ENCODE data around the gene PABPN1.
A peak's percentile ranks its signal among the peaks of the same experiment; 100 is the strongest.
"Not testable (repeated sequence)": the region's sequence is repeated elsewhere in the genome, so short reads cannot be mapped to it uniquely, and the experiment has no call there.

Gene PABPN1, protein sequence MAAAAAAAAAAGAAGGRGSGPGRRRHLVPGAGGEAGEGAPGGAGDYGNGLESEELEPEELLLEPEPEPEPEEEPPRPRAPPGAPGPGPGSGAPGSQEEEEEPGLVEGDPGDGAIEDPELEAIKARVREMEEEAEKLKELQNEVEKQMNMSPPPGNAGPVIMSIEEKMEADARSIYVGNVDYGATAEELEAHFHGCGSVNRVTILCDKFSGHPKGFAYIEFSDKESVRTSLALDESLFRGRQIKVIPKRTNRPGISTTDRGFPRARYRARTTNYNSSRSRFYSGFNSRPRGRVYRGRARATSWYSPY

DNA sequence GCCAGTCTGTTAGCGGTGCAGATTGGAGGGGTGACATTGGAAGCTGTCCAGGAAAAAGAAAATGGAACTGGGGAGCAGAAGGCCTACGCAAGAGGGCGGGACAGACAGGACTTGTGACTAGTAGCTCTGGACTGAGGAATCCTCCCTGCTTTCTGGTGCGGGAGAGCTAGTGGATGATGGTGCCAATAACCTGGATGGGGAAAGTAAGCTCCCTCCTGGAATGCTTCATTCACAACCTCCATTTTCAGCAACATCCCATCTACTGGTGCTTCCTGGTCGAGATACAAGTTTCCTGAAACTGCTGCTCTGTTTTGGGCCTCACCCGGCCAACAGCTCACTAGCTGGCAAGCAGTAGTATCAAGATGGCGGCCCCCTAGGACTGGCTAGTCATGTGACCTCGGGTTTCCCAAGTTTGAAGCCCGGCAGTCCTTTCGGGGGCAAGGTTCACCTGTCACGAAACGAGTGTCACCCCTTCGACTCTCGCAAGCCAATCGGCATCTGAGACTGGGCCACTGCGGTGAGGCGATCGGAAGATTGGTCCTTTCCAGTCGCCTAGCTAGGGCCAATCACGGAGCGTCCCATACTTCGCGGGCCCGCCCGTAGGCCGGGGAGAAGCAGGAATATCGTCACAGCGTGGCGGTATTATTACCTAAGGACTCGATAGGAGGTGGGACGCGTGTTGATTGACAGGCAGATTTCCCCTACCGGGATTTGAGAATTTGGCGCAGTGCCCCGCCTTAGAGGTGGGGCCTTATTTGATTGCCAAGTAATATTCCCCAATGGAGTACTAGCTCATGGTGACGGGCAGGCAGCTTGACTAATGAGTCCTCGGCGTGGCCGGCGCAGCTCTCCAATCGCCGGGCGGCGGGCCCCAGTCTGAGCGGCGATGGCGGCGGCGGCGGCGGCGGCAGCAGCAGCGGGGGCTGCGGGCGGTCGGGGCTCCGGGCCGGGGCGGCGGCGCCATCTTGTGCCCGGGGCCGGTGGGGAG lies at the start of gene PABPN1:
Gene PABPN1 (plus strand): TSS at position 874 of the 988 bp plus-strand sequence. CDS start 13 bp downstream, at position 887.
- peak; percentile 99 for DNase-seq (ENCODE audit: low spot score)

DNA sequence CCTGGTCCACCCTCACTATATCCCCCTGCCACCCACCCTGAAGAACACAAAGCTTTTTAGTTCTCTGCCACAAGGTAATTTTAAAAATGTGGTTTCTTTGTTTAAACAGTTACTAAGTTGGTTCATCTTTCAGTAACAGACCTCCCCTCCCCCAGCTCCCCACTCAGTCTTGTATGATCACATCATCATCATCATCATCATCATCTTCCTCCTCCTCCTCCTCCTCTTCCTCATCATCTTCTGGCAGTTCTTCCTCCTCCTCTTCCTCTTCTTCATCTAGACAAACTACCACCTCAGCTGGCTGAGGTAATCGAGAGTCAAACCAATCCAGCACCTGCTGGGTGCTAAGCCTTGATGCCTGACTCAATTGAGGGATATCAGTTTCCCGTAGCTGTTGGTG lies 45.8 kb upstream of the PABPN1 start:
- no peak for DNase-seq (ENCODE audit: low spot score)

DNA sequence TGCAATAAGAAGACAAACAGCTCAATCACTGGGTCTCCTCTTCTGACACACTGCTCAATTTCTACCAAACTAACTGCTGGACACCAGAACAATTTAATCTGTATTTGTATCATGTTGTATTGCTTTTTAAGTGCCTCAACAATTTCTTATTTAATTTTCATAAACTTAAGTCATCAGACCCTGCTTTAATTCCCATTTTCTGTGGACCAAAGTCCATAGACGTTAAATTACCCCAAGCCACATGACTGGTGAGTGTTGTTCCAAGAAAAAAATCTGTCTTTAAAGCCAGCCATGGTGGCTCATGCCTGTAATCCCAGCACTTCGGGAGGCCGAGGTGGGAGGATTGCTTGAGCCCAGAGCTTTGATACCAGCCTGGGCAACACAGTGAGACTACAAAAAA lies 44.1 kb upstream of the PABPN1 start:
- no peak for DNase-seq (ENCODE audit: low spot score)

DNA sequence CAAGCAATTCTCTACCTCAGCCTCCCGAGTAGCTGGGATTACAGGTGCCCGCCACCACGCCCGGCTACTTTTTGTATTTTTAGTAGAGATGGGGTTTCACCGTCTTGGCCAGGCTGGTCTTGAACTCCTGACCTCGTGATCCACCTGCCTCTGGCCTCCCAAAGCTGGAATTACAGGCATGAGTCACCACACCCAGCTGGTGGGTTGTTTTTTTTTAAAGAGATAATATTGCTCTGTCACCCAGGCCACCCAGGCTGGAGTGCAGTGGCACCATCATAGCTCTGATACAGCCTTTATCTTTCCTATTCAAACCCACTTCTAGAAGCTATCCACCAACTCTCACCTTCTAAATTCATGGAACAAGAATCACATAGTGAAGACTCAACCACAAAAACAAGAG lies 43.3 kb upstream of the PABPN1 start:
- DNase-seq (ENCODE audit: low spot score), result not testable (repeated sequence)

DNA sequence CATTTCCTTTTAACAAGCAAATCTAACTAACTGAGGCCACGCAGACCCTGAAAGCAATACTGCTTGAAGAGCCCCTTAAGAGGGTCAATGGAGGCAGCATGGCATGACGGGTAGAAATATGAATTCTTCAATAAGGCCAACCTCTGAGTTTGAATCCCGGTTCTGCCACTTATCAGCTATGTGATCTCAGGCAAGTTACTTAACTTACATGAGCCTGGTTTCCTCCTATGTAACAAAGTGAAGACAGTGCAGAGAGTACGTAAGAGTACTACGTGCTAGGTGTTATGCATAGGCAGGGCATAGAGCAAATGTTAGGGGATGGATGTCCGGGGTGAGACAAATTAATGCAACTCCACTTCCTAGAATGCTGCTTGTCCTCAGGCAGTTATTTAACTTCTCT lies 40.0 kb upstream of the PABPN1 start:
- no peak for DNase-seq (ENCODE audit: low spot score)

DNA sequence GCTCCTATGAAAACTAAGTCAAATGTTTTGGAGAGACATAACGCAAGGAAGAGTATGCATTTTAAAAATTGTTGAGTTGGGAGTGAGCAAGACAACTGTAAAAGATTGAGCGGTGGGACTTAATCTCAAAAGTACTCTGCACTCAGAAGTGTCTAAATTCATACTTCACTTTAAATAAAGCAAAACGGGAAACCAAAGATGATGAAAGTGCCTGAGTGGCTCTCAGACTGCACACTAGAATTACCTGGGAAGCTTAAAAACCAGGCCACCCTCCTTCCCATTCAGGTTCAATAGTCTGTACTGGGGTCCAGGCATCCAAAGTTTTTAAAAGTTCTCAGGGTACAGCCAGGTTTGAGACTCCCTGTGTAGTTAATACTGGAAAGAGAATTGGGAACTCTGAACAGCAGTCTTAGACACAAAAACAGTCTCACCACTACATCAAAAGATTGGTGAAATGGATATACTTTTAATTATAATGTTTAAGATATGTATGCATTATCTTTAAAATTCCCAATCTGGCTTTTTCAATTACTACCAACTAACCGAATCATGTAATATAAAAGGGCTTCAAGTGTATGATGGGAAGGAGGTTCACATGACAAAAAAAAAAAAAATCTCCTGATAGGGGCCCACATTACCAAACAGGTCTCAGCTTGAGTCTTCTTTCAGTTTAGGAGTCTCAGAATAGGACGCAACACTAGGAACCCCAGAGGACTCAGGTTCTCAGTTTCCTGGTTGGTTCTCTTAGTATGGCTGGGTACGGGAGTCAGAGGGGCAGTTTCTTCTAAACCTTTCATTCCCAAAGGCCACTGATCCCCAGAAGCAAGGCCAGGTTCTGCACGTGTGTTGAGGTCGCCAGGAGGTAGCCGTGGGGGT lies 36.4 kb upstream of the PABPN1 start:
- no peak for DNase-seq (ENCODE audit: low spot score)

DNA sequence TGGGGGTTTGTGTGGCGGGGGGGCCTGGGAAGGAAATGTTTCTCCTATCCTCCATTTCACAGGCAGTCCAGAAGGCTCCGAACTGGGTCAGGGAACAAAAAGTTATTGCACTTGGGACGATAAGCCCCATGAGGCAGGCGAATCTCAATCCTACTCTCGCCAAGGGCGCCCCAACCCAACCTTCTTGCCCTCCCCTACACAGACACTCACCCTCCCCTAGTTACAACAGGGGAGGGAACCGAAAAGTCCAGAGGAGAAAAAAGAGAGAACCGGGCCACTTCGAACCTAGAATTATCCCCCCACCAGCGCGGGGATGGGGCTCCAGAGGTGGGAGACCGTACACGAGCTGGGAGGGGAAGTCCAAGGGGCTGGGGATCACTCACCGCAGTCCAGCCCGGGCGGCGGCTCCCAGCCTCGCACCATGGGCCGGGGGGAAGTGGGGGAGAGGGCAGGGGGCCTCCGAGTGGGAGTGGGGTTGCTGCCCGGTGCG lies 35.7 kb upstream of the PABPN1 start:
- no peak for DNase-seq (ENCODE audit: low spot score)

DNA sequence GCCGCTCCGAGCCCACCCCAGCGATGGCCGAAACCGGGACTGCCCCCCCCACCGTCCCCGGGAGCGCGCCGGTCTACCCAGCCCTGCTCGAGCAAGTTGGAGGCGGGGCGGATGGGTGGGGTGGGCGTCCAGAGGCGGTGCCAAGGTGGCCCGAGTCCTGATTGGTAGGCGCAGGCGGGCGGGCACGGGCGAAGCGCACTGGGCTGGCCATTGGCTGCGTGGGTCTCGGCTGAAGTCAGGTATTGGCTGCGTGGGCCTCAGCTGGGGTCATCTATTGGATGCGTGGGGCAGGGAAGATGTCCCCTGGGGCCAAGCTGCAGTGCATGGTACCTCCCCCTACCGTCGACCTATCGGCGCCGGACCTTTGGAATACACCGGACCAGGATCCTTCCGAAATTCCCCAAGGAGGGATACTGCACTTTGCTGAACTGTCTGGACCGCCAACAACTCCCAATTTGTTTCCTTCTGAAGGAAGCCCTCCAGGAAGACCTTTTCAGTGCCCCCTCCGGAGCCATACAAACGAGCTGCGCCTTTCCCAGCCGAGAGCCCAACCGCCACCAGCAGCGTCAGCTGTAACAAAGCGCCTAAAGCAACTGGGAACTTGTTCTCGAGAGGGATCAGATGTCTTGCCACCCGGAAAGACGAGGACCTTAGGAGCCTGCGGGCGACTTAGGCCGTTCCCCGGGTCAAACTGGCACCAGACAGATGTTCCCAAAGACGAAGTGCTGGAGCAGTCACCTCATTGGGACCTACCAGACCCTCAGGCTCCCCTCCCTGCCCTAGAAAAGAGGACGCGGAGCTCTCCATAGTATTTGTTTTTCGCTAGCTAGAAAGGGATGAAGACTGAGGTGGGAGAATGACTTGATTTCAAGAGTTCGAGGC lies 35.0 kb upstream of the PABPN1 start, which contains the start of gene HOMEZ:
Gene HOMEZ (minus strand): TSS at position 113 of the 882 bp plus-strand sequence. CDS start 180 bp downstream, outside the sequence.
- peak; percentile 98 for DNase-seq (ENCODE audit: low spot score)

DNA sequence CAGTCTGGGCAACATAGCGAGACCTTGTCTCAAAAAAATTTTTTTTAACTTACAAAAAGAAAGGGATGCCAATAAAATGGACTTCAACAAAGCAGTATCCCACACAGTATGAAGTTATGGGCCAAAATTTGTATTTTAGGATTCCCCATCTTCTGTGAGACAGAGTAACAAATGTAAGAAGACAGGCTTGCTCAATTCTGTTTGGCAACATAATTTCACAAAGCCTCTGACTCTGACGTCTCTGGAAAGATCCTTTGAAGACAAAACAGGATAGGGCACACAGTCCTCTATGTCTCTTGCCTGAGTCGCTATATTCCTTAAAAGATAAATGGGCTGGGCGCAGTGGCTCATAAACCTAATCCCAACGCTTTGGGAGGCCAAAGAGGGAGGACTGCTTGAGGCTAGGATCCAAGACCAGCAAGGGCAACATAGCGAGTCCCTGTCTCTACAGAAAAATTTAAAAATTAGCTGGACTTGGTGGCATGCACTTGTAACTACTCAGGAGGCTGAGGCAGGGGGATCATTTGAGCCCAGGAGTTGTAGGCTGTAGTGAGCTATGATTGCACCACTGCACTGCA lies 34.3 kb upstream of the PABPN1 start:
- no peak for DNase-seq (ENCODE audit: low spot score)

DNA sequence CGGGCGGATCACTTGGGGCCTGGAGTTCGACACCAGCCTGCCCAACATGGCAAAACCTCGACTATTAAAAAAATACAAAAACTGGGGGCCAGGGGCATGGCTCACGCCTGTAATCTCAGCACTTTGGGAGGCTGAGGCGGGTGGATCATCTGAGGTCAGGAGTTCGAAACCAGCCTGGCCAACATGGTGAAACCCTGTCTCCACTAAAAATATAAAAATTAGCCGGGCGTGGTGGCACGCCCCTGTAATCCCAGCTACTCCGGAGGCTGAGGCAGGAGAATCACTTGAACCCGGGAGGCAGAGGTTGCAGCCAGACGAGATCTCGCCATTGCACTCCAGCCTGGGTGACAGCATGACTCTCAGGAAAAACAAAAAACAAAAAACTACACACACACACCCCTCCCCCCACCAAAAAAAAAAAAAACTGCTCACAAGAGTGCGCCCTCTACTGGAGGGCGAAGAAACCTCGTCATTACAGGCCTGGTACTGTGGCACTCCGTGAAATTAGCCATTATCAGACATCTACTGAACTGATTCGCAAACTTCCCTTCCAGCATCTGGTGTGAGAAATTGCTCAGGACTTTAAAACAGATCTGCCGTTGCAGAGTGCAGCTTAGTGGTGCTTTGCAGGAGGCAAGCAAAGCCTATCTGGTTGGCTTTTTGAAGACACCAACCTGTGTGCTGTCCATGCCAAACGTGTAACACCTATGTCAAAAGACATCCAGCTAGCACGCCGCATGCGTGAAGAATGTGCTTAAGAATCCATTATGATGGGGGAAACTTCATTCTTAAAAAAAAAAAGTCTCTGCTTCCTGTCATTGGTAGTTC lies 26.3 kb upstream of the PABPN1 start:
- peak; percentile 59 for DNase-seq (ENCODE audit: low spot score)

DNA sequence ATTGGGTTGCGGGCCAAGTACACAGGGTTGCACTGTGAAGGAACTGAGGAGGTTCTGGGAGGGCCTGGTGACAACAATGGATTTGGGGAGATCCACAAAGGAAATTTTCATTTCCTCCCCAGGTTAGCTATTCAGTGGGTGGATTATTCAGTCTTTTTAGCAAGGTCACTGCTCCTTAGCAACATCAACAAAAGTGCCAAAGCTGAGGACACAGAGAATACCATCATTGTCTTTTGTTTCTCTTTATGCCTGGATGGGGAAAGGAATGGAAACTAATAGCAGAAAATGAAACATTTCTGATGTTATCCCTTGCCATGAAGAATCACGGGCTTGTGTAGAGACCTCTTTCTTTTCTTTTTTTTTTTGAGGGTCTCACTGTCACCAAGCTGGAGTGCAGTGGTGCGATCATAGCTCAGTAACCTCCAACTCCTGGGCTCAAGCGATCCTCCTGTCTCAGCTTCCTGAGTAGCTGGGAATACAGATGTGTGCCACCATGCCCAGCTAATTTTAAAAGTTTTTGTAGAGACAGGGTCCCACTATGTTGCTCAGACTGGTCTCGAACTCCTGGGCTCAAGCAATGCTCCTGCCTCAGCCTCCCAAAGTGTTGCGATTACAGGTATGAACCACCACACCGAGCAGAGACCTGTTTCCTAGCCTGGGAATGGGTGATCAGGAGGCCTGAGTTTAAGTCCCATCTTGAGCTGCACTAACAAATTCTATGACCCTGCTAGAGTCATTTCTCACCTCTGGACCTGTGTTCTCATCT lies 25.1 kb upstream of the PABPN1 start:
- no peak for DNase-seq (ENCODE audit: low spot score)

DNA sequence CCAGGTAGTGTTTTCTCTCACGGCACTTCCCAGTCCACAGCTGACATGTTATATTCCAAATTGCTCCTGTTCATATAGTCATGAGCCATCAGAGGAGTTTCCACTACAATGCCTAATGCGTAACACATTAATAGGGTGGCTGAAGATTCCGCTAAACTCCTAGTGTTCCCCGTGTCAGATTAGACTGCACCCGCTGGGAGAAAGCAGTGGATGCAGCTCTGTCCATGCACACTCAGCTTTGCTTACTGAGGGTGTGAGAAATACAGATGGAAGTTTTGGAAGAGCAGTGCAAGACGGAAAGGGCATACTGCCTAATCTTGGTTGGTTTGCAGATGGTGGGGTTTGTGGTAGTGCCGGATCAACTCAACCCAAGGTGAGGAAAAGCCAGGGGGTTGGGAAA lies 24.2 kb upstream of the PABPN1 start:
- DNase-seq (ENCODE audit: low spot score), result no peak

DNA sequence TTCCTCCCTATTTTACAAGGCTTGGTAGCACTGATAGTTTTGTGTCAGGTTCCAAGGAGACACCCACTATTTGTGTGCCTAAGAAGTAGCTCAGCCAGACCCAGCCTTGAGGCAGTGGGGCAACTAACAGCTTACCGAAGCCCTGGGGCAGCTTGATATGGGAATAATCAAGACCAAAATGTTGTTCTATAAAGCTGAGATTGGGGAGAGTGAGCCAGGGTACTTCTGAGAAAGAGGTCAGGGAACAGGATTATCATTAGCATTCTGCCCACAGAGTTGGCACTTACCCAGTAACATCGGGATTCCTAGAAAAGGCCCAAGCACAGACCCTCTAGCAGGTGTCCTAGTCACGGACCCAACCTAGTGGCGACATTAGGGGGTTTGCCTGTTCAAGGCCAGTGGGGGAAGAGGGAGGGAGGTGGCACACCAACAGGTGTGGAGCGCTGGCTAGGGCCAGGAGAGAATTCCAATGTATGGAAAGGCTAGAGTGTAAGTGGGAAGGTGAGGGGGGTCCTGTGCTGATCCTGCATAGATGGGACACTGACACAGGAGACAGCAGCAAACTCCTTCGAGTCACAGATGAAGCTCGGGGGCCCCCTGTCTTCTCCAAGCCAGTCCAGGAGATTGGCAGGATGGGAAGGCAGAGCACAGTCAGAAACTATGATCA lies 23.5 kb upstream of the PABPN1 start:
- DNase-seq (ENCODE audit: low spot score), result no peak

DNA sequence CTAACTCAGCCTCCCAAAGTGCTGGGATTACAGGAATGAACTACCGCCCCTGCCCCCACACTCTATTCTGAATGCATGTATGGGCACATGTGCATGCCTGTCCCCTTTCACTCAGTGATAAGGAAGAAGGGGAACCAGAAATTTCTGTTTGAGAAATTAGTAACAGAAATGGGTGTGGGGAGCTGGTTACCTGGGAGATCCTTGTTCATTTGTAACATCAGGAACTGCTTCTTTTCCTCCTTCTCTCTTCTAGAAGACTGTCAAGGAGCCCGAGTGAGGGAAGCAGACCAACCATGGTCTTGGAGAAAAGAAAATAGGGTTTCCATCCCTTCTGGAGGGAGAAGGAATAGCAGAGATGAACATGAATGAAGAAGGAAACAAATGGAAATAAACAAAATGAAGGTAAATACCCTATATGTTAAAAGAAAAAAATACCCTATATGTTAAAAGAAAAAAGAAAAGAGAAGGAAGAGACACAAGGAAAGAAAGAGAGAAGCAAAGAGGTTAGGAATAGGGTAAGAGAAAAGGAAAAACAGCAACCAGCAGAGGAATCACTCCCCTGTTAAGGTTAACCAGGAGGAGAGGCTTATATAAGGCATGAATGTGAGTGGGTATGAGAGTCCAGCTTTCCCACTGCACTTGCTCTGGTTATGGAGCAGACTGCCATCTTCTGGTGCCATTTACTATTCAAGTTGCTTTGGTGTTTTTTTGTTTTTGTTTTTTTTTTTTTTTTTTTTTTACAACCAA lies 21.9 kb upstream of the PABPN1 start:
- no peak for DNase-seq (ENCODE audit: low spot score)

DNA sequence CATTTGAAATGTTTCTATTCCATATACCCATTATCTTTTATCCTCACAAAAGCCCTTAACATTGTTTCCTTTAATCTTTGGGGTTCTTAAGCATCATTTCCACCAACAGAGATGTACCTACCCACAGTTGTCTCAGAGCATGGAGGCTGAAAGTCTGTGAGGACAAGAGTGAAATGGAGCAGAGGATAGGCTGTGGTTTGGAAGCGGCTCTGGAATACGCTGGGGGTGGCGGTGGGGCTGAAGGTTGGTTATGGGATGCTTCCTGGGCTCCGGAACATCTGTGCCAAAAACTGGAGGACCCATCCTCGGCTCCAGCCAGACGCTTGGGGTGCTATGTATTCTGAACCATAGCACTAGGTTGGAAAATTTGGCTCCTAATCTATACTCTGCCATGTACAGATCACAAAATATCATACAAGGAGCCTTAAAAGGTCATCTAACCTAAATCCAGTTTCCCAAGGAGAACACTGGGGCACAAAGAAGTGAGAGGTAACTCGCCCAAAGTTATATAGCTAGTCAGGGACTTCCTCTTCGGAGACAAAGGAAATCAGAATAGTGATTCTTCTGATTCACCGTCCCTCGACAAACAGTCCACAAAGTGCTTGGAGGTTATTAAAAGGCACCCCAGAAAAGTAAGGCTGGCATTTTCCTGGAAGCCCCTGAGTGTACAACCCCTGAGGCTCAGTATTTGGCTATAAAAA lies 21.1 kb upstream of the PABPN1 start:
- DNase-seq (ENCODE audit: low spot score), result no peak

DNA sequence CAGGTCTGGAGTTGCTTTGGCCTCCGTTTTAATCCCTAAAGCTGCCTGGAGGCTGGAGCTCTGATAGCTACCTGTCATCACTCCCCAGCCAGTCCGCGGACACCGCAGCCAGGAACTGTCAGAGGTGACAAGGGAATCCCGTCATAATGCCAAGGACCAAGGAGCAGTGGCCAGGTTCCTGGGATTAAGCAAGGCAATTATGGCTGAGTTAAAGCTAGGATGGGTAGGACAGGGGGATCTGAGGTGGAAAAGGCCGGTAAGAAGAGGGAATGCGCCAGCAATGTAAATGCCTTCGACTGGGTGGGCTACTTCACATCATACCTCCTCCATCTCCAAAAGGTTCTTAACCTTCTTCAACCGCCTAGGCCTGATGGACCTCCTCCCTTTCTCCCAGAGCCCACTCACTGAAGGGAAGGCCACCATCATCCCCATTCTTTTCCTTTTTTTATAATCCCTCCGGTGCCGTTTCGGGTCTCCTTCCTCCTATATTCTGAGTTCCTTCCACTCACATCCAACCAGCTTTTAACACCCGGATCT lies 20.5 kb upstream of the PABPN1 start:
- DNase-seq (ENCODE audit: low spot score), result no peak
